Activated naive CD4-positive, alpha-beta T cell treated with anti-CD3 and anti-CD28 coated beads, Interleukin-2, amount 50 U/mL, for 24 hours (primary cell): ENCODE results near the gene FAM184B.

ENCODE experiments used
- H3K27ac Mint-ChIP-seq: one replicate; pipeline ENCODE4 v1.8.0; 2021; ENCODE audit warnings: mild to moderate bottlenecking, mixed read lengths
- H3K27me3 Mint-ChIP-seq: one replicate; pipeline ENCODE4 v1.8.0; 2021; ENCODE audit warnings: mixed read lengths
- H3K36me3 Mint-ChIP-seq: one replicate; pipeline ENCODE4 v1.8.0; 2021; ENCODE audit warnings: mixed read lengths
- H3K4me1 Mint-ChIP-seq: one replicate; pipeline ENCODE4 v1.8.0; 2021; ENCODE audit warnings: mixed read lengths
- H3K4me3 Mint-ChIP-seq: one replicate; pipeline ENCODE4 v1.8.0; 2021; ENCODE audit warnings: mild to moderate bottlenecking, mixed read lengths
- H3K9me3 Mint-ChIP-seq: one replicate; pipeline ENCODE4 v1.8.0; 2021; ENCODE audit warnings: mixed read lengths

The FAM184B gene

GRCh38 chr4:17761062-17761461, 20.4 kb downstream of the FAM184B start:
- Mint-ChIP-seq H3K27me3 (peaks cover 2% of the 10 kb centered on the region), H3K36me3 (no peaks in the 10 kb centered on the region), H3K9me3 (no peaks in the 10 kb centered on the region), H3K27ac (no peak overlapping the region), H3K4me1 (peaks cover 4% of the 10 kb centered on the region), H3K4me3 (no peak overlapping the region)

DNA sequence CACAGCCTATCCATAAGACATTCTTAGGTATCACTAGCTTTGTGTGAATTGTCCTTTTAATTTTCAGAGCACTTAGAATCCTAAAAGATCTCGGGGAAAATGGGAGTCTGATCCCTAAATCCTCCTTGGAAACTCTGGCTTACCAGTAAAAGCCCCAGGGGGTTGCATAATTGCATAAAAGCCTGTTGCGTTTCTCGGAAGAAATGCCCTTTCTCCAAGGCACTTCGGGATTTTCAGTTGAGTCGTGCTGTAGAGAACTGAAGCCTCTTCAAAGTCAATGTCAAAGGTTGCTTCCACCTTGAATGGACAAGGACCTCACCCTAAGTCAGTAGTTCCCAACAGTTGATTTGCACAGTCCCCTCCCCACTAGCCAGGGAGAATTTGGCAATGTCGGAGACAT, 20.8 kb downstream of the FAM184B start:
- H3K27ac Mint-ChIP-seq = no peak overlapping the region
- H3K9me3 Mint-ChIP-seq = no peaks in the 10 kb centered on the region
- H3K4me3 Mint-ChIP-seq = no peak overlapping the region
- no peaks in the 10 kb centered on the region for H3K36me3 Mint-ChIP-seq
- H3K4me1 Mint-ChIP-seq = peaks cover 2% of the 10 kb centered on the region
- H3K27me3 Mint-ChIP-seq = peaks cover 2% of the 10 kb centered on the region

DNA sequence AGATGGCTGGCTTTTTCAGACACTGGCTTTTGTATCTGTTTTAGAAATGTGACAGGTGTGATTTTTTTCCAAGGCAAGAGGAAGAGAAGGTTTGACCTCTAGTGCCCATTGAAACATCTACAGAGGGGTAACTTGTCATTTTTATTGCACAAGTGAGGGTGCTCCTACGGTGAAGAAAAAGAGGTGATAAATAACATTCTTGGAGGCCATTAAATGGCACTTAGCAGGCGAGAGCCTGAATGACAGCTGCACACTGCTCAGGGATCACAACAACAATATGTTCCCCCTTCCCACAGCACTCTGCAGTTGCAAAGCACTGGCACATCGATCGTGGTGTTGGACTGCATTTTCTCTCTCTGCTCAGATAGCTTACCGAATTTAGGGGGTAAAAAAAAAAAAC, 22.9 kb downstream of the FAM184B start:
- Mint-ChIP-seq H3K27me3 (no peaks in the 10 kb centered on the region), H3K9me3 (no peaks in the 10 kb centered on the region), H3K4me1 (no peaks in the 10 kb centered on the region), H3K36me3 (no peaks in the 10 kb centered on the region), H3K4me3 (no peak overlapping the region), H3K27ac (no peak overlapping the region)

- Mint-ChIP-seq H3K4me3 (no peak overlapping the region), H3K36me3 (no peaks in the 10 kb centered on the region), H3K4me1 (no peaks in the 10 kb centered on the region), H3K9me3 (no peaks in the 10 kb centered on the region), H3K27ac (no peak overlapping the region), H3K27me3 (peaks cover 2% of the 10 kb centered on the region)
Measured at GRCh38 chr4:17757621-17758020, 23.8 kb downstream of the FAM184B start.

DNA sequence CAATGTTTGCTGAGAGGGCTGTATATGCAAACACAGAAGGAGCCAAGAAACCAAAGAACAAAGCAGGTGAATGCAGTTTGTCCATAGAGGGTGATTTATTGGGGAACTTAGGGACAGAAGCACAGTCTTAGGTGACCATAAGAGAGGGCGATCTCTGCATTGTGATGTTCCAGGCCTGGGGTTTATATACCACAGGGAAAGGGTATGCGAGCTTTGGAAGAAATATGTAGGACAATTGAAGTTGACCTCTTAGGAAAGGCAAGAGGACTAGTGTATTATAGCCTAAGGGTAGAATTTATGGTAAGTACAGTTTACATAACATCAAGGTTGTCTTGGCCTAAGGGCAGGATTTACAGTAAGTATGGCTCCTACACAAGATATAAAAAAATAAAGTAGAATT, 27.8 kb downstream of the FAM184B start:
- H3K4me3 Mint-ChIP-seq = no peak overlapping the region
- H3K4me1 Mint-ChIP-seq = no peaks in the 10 kb centered on the region
- no peak overlapping the region for H3K27ac Mint-ChIP-seq
- H3K9me3 Mint-ChIP-seq = no peaks in the 10 kb centered on the region
- H3K27me3 Mint-ChIP-seq = peaks cover 2% of the 10 kb centered on the region
- H3K36me3 Mint-ChIP-seq = no peaks in the 10 kb centered on the region

DNA sequence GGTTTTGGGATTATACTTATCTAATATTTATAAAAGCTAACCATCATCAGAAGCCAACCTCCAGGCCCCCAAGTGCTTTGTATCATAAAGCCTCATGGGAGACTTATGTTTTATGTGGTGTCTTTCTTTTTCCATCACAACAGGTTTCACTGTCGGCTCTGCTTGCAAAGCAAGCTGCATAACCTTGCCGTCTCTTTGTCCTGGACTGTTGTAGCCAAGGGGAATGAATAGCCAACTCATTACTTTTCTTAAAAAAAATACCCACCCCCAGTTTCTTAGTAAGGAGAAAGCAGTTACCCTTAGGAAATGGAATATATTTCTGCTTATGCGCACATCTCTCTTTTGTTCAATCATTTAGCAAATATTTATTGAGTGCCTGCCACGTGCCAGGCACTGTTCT, 40.7 kb downstream of the FAM184B start:
- Mint-ChIP-seq H3K4me1 (no peaks in the 10 kb centered on the region), H3K4me3 (no peak overlapping the region), H3K9me3 (no peaks in the 10 kb centered on the region), H3K36me3 (no peaks in the 10 kb centered on the region), H3K27me3 (peaks cover 3% of the 10 kb centered on the region), H3K27ac (no peak overlapping the region)

DNA sequence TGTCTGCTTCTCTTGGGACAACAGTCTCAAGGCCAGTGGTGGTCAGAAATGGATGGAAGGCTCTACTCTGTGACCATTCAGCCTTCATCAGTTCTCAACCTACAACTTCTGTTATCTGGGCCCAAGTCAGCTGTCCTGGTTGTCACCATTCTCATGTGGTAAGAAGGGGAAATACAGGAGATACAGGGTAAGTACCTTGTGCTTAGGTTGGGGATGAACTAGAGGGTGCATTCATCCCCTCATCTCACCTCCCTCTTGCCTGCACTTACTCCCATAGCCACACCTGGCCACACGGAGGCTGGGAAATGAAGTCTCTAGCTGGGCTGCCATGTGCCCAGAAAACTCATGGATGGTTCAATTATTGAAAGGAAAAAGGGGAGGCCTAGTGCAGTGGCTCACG, 44.9 kb downstream of the FAM184B start:
- H3K27me3 Mint-ChIP-seq = peaks cover 6% of the 10 kb centered on the region
- peaks cover 5% of the 10 kb centered on the region for H3K9me3 Mint-ChIP-seq
- no peaks in the 10 kb centered on the region for H3K36me3 Mint-ChIP-seq
- no peaks in the 10 kb centered on the region for H3K4me1 Mint-ChIP-seq
- no peak overlapping the region for H3K4me3 Mint-ChIP-seq
- H3K27ac Mint-ChIP-seq = no peak overlapping the region

DNA sequence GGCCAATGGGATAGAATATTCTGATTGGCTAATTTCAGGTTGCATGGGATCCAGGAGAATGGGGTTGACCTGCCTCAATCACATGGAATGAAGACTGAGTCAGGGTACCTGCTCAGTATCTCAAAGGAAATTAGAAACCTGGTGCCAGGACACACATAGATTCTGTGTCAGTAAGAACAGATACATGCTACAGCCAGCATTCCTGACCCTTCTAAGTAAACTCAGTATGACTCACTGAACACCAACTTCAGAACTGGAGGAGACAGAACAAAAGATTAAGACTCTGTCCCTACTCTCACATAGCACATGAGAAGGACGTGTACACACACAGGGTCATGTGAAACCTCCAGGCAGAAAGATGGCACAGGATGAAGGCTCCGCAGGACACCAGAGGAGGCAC, 54.5 kb downstream of the FAM184B start:
- Mint-ChIP-seq H3K36me3 (no peaks in the 10 kb centered on the region), H3K9me3 (peaks cover under 1% of the 10 kb centered on the region), H3K27ac (no peak overlapping the region), H3K27me3 (peaks cover 4% of the 10 kb centered on the region), H3K4me1 (no peaks in the 10 kb centered on the region), H3K4me3 (no peak overlapping the region)

- no peaks in the 10 kb centered on the region for H3K4me1 Mint-ChIP-seq
- peaks cover 5% of the 10 kb centered on the region for H3K27me3 Mint-ChIP-seq
- H3K9me3 Mint-ChIP-seq = no peaks in the 10 kb centered on the region
- H3K36me3 Mint-ChIP-seq = no peaks in the 10 kb centered on the region
- H3K27ac Mint-ChIP-seq = no peak overlapping the region
- no peak overlapping the region for H3K4me3 Mint-ChIP-seq
Measured at GRCh38 chr4:17723648-17724047, 57.8 kb downstream of the FAM184B start.

- Mint-ChIP-seq H3K9me3 (no peaks in the 10 kb centered on the region), H3K27me3 (peaks cover 5% of the 10 kb centered on the region), H3K27ac (no peak overlapping the region), H3K4me1 (no peaks in the 10 kb centered on the region), H3K36me3 (no peaks in the 10 kb centered on the region), H3K4me3 (no peak overlapping the region)
Measured at GRCh38 chr4:17722356-17722700, 59.1 kb downstream of the FAM184B start.

DNA sequence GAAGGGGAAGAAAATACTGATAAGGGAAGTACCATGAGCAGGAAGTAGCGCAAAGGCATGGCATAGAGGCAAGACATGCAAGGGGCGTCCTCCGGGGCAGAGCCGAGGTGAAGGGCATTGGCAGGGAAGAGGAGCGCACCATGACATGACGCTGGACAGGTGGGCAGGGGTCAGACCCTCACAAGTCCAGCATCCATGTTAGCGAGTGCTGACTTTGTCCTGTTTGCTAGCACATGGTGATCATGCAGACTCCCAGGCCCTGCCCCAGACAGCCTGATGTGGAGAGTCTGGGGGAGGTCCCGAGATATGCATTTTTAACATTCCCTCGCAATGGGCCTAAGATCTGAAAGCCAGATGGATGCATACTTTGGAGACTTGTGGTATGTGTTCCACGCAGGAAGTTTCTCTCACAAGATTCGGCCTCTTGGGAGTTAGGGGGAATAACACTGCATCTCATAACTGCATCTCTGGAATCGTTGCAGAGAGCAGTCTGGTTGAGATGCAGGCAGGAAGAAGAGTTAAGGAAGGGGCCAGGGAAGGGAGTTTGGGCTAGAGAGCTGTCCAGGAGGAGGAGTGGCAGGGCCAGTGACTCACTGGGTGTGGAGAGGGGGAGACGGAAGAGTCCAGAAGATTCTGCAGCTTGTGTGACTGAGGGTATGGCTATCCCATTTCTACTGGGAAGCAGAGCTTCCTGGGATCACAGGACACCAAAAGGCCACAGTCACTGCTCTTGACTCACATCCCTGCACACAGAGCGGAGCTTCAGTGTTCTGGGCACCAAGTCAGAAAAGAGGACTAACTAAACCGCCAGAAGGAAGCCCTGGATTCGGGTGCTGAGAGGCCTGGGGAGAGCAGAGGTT, 59.7 kb downstream of the FAM184B start:
- Mint-ChIP-seq H3K9me3 (no peaks in the 10 kb centered on the region), H3K27ac (no peak overlapping the region), H3K27me3 (peaks cover 5% of the 10 kb centered on the region), H3K4me3 (no peak overlapping the region), H3K36me3 (no peaks in the 10 kb centered on the region), H3K4me1 (no peaks in the 10 kb centered on the region)

DNA sequence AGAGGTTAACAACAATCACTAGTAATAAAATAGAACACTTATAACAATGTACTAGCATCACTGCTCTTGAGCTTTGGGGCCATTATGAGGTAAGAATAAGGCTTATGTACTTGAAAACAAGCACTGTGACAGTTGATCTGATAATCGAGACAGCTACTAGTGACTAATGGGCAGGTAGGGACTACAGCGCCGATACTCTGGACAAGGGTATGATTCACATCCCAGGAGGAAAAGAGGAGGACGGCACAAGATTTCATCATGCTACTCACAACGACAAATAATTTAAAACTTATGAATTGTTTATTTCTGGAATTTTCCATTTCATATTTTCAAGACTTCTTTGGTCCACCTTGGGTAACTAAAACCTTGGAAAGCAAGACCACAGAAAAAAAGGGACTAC, 62.3 kb downstream of the FAM184B start:
- Mint-ChIP-seq H3K27ac (no peak overlapping the region), H3K27me3 (peaks cover 4% of the 10 kb centered on the region), H3K9me3 (no peaks in the 10 kb centered on the region), H3K36me3 (no peaks in the 10 kb centered on the region), H3K4me3 (no peak overlapping the region), H3K4me1 (no peaks in the 10 kb centered on the region)

DNA sequence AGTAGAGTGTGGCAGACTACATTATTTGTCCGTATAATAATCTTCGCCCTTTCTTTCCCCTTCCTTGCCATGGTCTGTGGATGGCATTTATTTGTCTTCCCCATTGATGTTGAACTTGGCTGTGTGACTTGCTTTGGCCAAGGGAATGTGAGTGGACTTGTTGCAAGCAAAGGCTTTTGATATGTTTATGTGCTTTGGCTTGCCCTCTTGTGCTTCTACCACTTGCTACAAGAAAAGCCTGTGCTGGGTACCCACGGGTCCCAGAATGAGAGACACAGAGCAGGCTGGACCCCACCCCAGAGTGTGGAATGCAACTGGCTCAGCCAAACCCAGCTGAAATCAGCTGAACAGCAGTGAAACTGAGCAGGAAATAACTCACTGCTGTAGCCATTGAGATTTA, 63.0 kb downstream of the FAM184B start:
- Mint-ChIP-seq H3K27me3 (peaks cover 4% of the 10 kb centered on the region), H3K36me3 (no peaks in the 10 kb centered on the region), H3K27ac (no peak overlapping the region), H3K9me3 (no peaks in the 10 kb centered on the region), H3K4me3 (no peak overlapping the region), H3K4me1 (no peaks in the 10 kb centered on the region)

DNA sequence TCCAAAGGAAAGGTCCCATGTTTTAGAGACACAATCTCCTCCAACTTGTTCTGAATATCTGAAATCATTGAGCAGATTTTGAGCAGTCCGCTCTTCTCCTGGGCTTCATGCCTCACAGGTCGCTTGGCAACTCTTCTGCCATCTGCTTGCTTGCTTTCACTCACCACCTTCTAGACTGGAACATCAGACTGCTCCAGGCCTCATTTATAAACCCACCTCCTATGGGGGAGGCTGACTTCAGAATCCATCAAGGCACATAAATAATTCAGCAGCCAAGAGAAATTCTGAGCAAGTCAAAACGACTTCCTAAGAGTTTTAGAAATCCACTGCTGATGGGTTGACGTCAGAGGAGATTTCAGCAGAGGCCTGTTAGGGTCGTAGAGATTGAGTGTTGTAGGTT, 64.1 kb downstream of the FAM184B start:
- H3K36me3 Mint-ChIP-seq = no peaks in the 10 kb centered on the region

DNA sequence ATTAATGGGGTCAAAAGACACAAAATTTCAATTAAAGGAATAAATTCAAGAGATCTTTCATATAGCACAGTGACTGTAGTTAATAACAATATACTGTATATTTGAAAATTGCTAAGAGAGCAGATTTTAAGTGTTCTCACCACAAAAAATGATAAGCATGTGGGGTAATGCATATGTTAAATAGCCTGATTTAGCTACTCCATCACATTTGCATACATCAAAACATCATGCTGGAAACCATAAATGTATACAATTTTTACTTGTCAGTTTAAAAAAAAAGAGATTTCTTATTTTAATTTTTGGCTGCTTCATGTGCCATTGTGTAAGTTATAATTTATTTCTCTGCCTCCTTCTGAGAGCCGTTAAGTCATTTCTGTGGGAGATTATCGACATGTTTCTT, 65.9 kb downstream of the FAM184B start:
- H3K9me3 Mint-ChIP-seq = no peaks in the 10 kb centered on the region
- peaks cover 4% of the 10 kb centered on the region for H3K27me3 Mint-ChIP-seq
- no peaks in the 10 kb centered on the region for H3K36me3 Mint-ChIP-seq

More for the DNA sequence above, 64.1 kb downstream of the FAM184B start:
- Mint-ChIP-seq H3K4me3 (no peak overlapping the region), H3K9me3 (no peaks in the 10 kb centered on the region), H3K27me3 (peaks cover 4% of the 10 kb centered on the region), H3K27ac (no peak overlapping the region), H3K4me1 (no peaks in the 10 kb centered on the region)

GRCh38 chr4:17713779-17714178, 67.6 kb downstream of the FAM184B start:
- H3K4me3 Mint-ChIP-seq = no peak overlapping the region

More for the DNA sequence above, 65.9 kb downstream of the FAM184B start:
- Mint-ChIP-seq H3K4me3 (no peak overlapping the region), H3K4me1 (no peaks in the 10 kb centered on the region), H3K27ac (no peak overlapping the region)

GRCh38 chr4:17712166-17712565, 69.3 kb downstream of the FAM184B start:
- Mint-ChIP-seq H3K4me1 (no peaks in the 10 kb centered on the region), H3K27ac (no peak overlapping the region), H3K36me3 (no peaks in the 10 kb centered on the region)

More at GRCh38 chr4:17713779-17714178, 67.6 kb downstream of the FAM184B start:
- Mint-ChIP-seq H3K9me3 (no peaks in the 10 kb centered on the region), H3K27ac (no peak overlapping the region), H3K4me1 (no peaks in the 10 kb centered on the region), H3K36me3 (no peaks in the 10 kb centered on the region), H3K27me3 (peaks cover 1% of the 10 kb centered on the region)

More at GRCh38 chr4:17712166-17712565, 69.3 kb downstream of the FAM184B start:
- Mint-ChIP-seq H3K9me3 (no peaks in the 10 kb centered on the region), H3K4me3 (no peak overlapping the region), H3K27me3 (no peaks in the 10 kb centered on the region)
